ENCODE data around the gene OR2A42. TPM values are rescaled to one million over a fixed set of nuclear protein-coding genes. Genes with fewer than 3 reads are reported as not detected.
"Not testable (repeated sequence)": the region's sequence is repeated elsewhere in the genome, so short reads cannot be mapped to it uniquely, and the experiment has no call there.

Gene OR2A42
- total RNA-seq, 1 donor from 2014 or later = not detected

DNA sequence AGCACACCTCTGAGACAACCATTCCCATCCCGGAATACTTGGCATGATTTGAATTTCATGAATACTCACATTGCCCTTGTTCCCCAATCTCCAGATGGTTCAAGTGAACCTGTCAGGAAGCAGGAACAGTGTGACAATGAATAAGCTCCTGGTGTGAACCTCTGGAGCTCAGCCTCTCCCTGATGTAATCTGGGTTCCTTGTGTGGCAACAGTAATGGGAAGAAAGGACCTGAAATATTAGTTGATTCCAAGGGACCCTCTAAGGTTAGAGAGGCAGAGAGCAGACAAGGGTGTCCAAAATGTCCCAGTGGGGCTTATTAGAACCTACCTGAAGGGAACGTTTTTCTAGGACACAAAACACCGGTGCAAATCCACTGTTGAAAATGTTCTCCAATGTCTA lies 16.7 kb upstream of the OR2A42 start:
- TF ChIP-seq, protein P1, sequence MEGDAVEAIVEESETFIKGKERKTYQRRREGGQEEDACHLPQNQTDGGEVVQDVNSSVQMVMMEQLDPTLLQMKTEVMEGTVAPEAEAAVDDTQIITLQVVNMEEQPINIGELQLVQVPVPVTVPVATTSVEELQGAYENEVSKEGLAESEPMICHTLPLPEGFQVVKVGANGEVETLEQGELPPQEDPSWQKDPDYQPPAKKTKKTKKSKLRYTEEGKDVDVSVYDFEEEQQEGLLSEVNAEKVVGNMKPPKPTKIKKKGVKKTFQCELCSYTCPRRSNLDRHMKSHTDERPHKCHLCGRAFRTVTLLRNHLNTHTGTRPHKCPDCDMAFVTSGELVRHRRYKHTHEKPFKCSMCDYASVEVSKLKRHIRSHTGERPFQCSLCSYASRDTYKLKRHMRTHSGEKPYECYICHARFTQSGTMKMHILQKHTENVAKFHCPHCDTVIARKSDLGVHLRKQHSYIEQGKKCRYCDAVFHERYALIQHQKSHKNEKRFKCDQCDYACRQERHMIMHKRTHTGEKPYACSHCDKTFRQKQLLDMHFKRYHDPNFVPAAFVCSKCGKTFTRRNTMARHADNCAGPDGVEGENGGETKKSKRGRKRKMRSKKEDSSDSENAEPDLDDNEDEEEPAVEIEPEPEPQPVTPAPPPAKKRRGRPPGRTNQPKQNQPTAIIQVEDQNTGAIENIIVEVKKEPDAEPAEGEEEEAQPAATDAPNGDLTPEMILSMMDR (IDR thresholded peaks at IDR 0.05; ENCODE audit: unreplicated experiment) = no peak
- H3K4me1 Mint-ChIP-seq (ENCODE audit: low read depth) = no peaks in the 10 kb centered on the region

DNA sequence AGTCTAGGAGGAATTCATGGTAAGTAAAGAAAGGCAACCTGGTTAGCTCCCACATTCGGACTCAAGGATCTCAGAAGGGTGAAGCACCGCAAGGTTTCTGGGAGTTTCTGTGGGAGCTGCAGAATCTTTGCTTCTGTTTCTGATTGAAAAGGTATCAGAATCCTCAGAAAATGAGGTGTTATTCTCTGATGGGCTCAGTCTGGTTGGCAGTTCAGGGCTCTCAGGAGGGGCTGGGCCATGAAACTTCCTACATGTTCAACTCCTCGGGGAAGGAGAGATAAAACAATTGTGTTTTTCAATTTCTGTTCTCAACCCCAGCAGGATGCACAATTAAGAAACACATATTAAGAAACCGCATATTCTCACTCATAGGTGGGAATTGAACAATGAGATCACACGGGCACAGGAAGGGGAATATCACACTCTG lies 16.1 kb upstream of the OR2A42 start:
- Mint-ChIP-seq H3K9me3 (ENCODE audit: low read depth) (no peaks in the 10 kb centered on the region), H3K4me1 (ENCODE audit: low read depth) (no peaks in the 10 kb centered on the region), H3K27ac (no peak overlapping the region), H3K4me3 (ENCODE audit: low read depth) (no peak overlapping the region), H3K27me3 (no peaks in the 10 kb centered on the region), H3K36me3 (ENCODE audit: insufficient read depth) (no peaks in the 10 kb centered on the region)
- no peak for DNase-seq (ENCODE audit: low spot score, unreplicated experiment)
- TF ChIP-seq, protein P1 (IDR thresholded peaks at IDR 0.05; ENCODE audit: unreplicated experiment) = no peak

More for the DNA sequence above, 16.7 kb upstream of the OR2A42 start:
- no peak overlapping the region for H3K27ac Mint-ChIP-seq
- H3K36me3 Mint-ChIP-seq (ENCODE audit: insufficient read depth) = no peaks in the 10 kb centered on the region
- no peaks in the 10 kb centered on the region for H3K27me3 Mint-ChIP-seq
- H3K4me3 Mint-ChIP-seq (ENCODE audit: low read depth) = no peak overlapping the region
- DNase-seq (ENCODE audit: low spot score, unreplicated experiment) = no peak
- H3K9me3 Mint-ChIP-seq (ENCODE audit: low read depth) = no peaks in the 10 kb centered on the region

DNA sequence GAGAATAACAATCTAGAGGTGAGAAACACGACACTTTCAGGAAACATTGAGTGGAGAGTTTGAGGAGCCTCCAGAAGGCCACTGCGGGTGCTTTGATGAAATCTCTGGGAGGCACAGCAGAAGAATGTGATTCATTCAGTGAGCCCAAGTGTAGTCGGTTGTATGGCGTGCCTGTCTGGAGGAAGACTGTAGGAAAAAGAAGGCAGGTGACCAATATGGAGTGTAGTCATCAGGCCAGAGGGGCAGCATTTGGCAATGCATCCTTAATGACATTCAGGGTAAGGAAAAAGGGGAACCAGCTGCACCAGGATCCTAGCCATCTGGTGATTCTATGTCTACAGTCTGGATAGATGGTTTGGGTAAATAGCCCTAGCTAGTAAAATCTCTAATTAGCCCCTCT lies 12.9 kb upstream of the OR2A42 start:
- not testable (repeated sequence) for H3K9me3 Mint-ChIP-seq (ENCODE audit: low read depth); H3K27ac Mint-ChIP-seq; H3K4me3 Mint-ChIP-seq (ENCODE audit: low read depth)

DNA sequence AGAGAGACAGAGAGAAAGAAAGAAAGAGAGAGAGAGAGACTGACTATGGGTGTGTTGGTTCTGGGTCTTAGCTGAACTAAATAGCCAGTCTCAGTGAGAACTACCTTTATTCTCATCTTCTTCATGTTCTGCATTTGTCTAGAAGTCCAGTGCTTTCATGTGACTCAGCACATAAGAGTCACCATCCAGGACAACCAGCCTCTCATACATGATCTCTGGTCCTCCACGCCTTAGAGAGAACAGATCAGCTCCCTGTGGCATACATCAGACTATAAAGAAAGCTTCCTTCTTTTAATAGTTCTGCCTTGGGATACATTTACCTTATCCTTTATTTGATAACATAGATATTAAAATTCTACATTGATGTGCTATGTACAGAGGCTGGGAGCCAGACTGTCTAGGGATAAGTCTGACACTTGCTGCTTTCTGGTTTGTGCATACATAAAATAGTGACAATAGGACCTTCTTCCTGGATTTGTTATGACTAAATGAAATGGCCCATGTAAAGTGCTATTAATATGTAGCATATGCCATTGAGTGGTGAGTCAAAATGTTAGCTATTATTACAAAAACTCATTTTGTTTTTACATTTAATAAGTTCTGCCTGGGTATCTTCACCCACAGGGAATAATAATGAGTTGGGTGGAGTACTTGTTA lies 8.4 kb upstream of the OR2A42 start:
- not testable (repeated sequence) for H3K9me3 Mint-ChIP-seq (ENCODE audit: low read depth); DNase-seq (ENCODE audit: low spot score, unreplicated experiment); H3K36me3 Mint-ChIP-seq (ENCODE audit: insufficient read depth); H3K27ac Mint-ChIP-seq; H3K4me1 Mint-ChIP-seq (ENCODE audit: low read depth); H3K4me3 Mint-ChIP-seq (ENCODE audit: low read depth); H3K27me3 Mint-ChIP-seq

More for the DNA sequence above, 12.9 kb upstream of the OR2A42 start:
- H3K27me3 Mint-ChIP-seq; DNase-seq (ENCODE audit: low spot score, unreplicated experiment); H3K36me3 Mint-ChIP-seq (ENCODE audit: insufficient read depth); H3K4me1 Mint-ChIP-seq (ENCODE audit: low read depth): not testable (repeated sequence)

DNA sequence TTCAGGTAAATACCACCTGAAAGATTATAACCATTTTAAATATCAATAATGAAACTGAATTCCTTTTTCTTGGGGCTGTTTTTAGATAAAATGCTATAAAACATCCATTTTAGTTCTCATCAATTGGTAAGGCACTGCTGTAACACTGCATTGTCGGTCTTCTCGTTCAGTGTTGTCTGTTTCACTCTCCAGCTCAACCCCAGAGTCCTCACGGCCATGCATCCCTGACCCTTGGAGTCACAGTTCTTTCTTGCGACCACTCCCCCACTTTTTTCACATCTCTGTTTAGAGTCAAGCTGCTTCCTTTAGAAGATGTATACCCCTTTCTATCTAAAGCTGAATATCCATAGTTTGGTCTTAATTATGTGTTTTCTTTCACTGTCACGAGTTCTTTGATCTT lies 7.6 kb upstream of the OR2A42 start:
- H3K27me3 Mint-ChIP-seq; H3K36me3 Mint-ChIP-seq (ENCODE audit: insufficient read depth); DNase-seq (ENCODE audit: low spot score, unreplicated experiment); H3K27ac Mint-ChIP-seq; H3K4me1 Mint-ChIP-seq (ENCODE audit: low read depth); H3K9me3 Mint-ChIP-seq (ENCODE audit: low read depth); H3K4me3 Mint-ChIP-seq (ENCODE audit: low read depth): not testable (repeated sequence)

DNA sequence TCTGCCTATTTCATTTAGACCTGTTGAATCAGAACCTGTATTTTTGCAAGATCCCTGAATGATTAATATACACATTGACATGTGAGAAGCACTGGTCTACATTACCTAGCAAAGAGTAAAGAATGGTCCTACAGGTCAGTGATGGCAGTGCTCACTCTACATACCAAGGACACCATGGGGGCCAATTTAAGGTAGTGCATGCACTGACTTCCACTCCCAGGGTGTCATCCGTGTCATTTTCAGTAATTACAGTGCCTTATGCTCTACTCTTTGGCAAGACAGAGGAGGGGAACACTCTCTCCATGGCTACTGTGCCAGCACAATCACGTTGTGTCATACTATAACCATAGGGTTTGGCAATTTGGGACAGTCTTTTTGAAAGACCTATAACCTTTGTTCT lies 6.0 kb upstream of the OR2A42 start:
- not testable (repeated sequence) for H3K27me3 Mint-ChIP-seq; H3K9me3 Mint-ChIP-seq (ENCODE audit: low read depth); H3K36me3 Mint-ChIP-seq (ENCODE audit: insufficient read depth); H3K4me3 Mint-ChIP-seq (ENCODE audit: low read depth); H3K4me1 Mint-ChIP-seq (ENCODE audit: low read depth); DNase-seq (ENCODE audit: low spot score, unreplicated experiment); H3K27ac Mint-ChIP-seq

DNA sequence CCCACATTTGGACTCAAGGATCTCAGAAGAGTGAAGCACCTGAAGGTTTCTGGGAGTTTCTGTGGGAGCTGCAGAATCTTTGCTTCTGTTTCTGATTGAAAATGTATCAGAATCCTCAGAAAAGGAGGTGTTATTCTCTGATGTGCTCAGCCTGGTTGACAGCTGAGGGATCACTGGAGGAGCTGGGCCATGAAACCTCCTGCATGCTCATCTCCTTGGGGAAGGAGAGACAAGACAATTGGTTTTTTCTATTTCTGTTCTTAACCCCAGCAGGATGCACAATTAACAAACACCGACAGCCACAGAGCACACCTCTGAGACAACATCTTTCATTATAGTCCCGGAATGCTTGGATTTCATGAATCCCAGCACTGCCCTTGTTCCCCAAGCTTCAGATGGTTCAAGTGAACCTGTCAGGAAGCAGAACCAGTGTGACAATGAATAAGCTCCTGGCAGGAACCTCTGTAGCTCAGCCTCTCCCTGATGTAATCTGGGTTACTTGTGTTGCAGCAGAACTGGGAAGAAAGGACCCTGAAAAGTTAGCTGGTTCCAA lies 799 bp downstream of the OR2A42 start:
- not testable (repeated sequence) for H3K27me3 Mint-ChIP-seq; DNase-seq (ENCODE audit: low spot score, unreplicated experiment)

DNA sequence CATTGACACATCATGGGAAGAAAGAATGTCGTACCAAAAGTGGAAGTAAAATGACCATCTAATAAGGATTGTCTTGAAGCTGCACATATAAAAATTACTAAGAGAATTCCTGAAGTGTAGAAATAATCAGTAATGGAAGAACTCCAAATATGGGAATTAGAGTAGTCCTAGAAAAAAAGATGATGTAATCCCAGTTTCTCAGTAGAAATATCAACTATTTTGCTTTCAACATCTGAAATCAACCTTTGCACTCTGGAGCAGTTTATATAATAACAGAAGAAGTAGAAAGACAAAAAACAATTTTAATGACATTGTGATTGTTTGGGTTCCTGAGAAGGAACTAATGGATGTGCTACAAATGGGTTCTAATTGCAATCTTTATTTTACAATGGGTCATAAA lies 6.4 kb downstream of the OR2A42 start:
- not testable (repeated sequence) for H3K27me3 Mint-ChIP-seq; H3K36me3 Mint-ChIP-seq (ENCODE audit: insufficient read depth)

More for the DNA sequence above, 799 bp downstream of the OR2A42 start:
- not testable (repeated sequence) for H3K4me1 Mint-ChIP-seq (ENCODE audit: low read depth); H3K9me3 Mint-ChIP-seq (ENCODE audit: low read depth); H3K4me3 Mint-ChIP-seq (ENCODE audit: low read depth); H3K27ac Mint-ChIP-seq; H3K36me3 Mint-ChIP-seq (ENCODE audit: insufficient read depth)

DNA sequence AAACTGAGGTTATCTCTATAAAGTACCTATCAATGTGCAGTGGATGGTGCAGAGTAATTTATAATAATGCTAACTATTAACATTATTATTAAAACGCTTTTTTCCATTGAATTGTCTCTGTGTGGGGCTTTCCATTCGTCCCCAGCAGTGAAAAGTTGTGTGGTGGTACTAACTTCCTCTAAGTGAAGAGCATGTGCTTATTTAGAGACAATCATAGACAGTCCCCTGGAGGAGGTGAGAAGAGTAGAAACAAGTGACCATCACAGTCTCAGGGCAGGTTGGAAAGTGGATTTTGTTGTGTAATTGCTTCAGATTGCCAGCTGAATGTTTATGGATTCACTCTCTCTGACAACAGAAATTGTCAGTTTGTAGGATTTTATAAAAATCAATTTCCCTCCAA lies 8.4 kb downstream of the OR2A42 start:
- H3K27me3 Mint-ChIP-seq; H3K4me1 Mint-ChIP-seq (ENCODE audit: low read depth); H3K9me3 Mint-ChIP-seq (ENCODE audit: low read depth); H3K4me3 Mint-ChIP-seq (ENCODE audit: low read depth); H3K27ac Mint-ChIP-seq; DNase-seq (ENCODE audit: low spot score, unreplicated experiment); H3K36me3 Mint-ChIP-seq (ENCODE audit: insufficient read depth): not testable (repeated sequence)

More for the DNA sequence above, 6.4 kb downstream of the OR2A42 start:
- not testable (repeated sequence) for H3K27ac Mint-ChIP-seq; H3K4me1 Mint-ChIP-seq (ENCODE audit: low read depth); H3K9me3 Mint-ChIP-seq (ENCODE audit: low read depth); DNase-seq (ENCODE audit: low spot score, unreplicated experiment); H3K4me3 Mint-ChIP-seq (ENCODE audit: low read depth)

DNA sequence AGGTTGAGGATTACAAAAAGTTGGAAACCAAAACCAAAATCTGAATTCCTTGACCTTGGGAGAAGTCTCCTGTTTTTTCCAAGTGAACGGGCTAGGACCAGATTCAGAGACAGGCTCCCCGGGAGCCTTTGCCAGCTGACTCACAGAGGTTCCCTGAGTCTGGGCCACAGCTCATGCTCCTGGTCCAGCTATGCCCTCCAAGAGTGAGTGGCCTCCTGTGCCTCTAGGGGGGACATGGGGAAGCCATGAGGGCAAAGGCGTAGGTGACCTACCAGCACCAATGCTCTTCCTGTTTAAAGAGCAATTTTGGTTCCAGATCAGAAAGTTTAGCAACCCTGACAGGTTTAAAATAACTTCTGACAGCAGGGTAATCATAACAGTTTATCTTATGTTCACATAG lies 10.6 kb downstream of the OR2A42 start:
- not testable (repeated sequence) for H3K36me3 Mint-ChIP-seq (ENCODE audit: insufficient read depth); DNase-seq (ENCODE audit: low spot score, unreplicated experiment); H3K4me3 Mint-ChIP-seq (ENCODE audit: low read depth); H3K27me3 Mint-ChIP-seq; H3K4me1 Mint-ChIP-seq (ENCODE audit: low read depth); H3K27ac Mint-ChIP-seq; H3K9me3 Mint-ChIP-seq (ENCODE audit: low read depth)

DNA sequence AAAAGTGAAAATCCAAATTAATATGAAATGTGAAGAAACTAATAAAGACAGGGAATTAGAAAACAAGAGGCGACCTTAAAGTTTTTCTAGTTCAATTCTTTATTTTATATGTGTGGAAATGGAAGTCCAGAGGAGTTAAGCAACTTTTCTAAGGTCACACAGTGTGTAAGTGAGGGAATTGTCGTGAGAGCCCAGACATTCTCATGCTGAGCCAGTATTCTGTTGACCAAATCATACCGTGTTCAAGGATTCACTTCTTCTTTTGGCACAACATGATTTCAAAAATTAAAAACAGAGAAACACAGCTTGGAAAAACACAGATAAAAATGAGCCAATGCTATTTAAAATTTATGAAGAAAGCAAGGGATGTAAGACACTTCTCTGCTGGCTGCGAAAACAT lies 12.5 kb downstream of the OR2A42 start:
- not testable (repeated sequence) for H3K4me3 Mint-ChIP-seq (ENCODE audit: low read depth); H3K27me3 Mint-ChIP-seq; DNase-seq (ENCODE audit: low spot score, unreplicated experiment); H3K4me1 Mint-ChIP-seq (ENCODE audit: low read depth); H3K27ac Mint-ChIP-seq; H3K9me3 Mint-ChIP-seq (ENCODE audit: low read depth); H3K36me3 Mint-ChIP-seq (ENCODE audit: insufficient read depth)

Data from progenitor cell of endocrine pancreas (in vitro differentiated cells).